Limb (tissue), 2 donors: Measurements from ENCODE around the gene ETV6.
"Not testable (repeated sequence)": the region's sequence is repeated elsewhere in the genome, so short reads cannot be mapped to it uniquely, and the experiment has no call there.

ENCODE experiments used
- DNase-seq, 2 donors: peaks; one replicate each; pipeline ENCODE4 v3.0.0-alpha.2; 2016; ENCODE audit errors: extremely low spot score in 2 of 2

Gene ETV6

DNA sequence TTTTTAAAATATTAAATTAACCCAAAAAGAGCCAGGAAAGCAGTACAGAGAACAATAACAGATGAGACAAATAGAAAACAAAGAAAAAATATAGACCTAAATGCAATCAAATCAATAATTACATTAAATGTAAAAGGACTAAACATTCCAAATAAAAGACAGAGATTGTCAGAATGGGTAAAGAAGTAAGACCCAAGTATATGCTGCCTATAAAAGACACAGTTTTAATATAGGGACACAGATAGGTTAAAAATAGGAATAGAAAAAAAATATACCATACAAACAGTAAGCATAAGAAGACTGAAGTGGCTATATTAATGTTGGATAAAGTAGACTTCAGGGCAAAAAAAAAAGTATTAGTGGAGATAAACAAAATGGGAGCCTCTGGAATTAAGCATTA, 258.2 kb downstream of the ETV6 start:
- DNase-seq, result no peak

DNA sequence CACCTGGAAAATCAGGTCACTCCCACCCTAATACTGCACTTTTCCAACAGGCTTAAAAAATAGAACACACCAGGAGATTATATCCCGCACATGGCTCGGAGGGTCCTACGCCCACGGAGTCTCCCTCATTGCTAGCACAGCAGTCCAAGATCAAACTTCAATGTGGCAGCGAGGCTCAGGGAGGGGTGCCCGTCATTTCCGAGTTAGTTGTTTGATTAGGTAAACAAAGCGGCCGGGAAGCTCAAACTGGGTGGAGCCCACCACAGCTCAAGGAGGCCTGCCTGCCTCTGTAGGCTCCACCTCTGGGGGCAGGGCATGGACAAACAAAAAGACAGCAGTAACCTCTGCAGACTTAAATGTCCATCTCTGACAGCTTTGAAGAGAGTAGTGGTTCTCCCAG, 259.9 kb downstream of the ETV6 start:
- not testable (repeated sequence) for DNase-seq

- no peak for DNase-seq
These were observed 266.6 kb downstream of the ETV6 start for GRCh38 chr12:11916113-11916512.

GRCh38 chr12:11916771-11917170, 267.3 kb downstream of the ETV6 start:
- DNase-seq, result no peak

GRCh38 chr12:11917501-11917900, 268.0 kb downstream of the ETV6 start:
- no peak for DNase-seq

DNA sequence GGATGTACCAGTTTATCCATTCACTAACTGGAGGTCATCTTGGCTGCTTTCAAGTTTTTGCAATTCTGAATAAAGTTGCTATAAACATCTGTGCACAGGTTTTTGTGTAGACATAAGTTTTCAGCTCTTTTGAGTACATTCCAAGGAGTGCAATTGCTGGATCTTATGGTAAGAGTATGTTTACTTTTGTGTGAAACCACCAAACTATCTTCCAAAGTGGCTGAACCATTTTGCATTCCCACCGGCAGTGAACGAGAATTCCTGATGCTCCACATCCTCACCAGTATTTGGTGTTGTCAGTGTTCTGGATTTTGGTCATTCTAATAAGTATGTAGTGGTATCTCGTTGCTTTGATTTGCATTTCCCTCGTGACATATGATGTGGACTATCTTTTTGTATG, 270.8 kb downstream of the ETV6 start:
- no peak for DNase-seq

DNA sequence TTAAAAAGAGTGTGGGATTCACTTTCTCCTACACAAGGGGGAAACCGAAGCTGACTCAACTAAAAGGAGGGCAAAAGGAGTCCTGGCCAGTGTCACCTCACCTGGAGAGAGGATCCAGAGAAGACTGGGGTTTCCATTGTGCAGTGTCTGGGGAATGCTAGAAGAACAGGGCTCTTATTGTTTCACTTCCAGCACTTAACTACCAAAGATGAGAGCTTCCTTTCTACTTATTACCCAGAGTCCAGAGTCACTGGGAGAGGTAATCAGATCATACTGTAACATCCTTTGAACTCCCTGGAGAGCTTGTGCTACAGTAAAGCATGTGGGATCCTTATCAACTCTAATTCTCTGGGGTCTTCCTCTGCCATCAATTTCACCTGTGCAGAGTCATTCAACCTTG, 272.9 kb downstream of the ETV6 start:
- DNase-seq, result no peak

GRCh38 chr12:11923067-11923466, 273.6 kb downstream of the ETV6 start:
- no peak for DNase-seq

GRCh38 chr12:11927286-11927935, 277.9 kb downstream of the ETV6 start:
- DNase-seq, result no peak

DNA sequence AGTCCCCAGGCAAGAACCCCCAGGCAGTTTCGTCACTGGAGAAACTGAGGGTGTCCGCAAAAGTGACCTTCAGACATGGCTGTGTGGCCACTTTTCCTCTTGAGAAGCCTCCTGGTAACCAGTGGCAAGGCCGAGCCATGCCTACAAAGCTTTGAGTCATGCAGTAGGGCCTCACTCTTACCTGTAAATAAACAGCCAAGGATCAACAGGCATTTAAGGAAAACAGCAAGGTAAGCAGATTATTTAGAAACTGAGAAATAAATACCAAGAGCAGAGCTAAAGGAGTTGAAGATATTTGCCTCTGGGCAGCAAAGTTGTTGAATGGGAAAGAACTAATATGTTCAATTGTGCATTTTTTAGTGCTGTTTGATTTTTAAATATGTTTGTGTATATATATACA, 280.2 kb downstream of the ETV6 start:
- DNase-seq, result no peak

DNA sequence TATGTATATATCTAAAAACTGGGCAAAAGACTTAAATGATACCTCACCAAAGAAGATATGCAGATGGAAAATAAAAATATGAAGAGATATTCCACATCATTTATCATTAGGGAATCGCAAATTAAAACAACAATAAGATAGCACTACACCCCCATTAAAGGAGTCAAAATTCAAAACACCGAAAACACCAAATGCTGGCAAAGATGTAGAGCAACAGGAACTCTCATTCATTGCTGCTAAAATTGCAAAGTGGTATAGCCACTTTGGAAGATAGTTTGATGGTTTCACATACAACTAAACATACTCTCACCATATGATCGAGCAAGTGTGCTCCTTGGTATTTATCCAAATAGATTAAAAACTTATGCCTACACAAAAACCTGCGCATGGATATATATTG, 289.7 kb downstream of the ETV6 start:
- no peak for DNase-seq

GRCh38 chr12:11941606-11942337, 292.3 kb downstream of the ETV6 start:
- no peak for DNase-seq

- no peak for DNase-seq
These were observed 294.6 kb downstream of the ETV6 start for GRCh38 chr12:11943919-11944700.
